AG09319 (cell line): ENCODE results near the gene PDE5A.

Source experiments
- DNase-seq: peaks from one replicate; pipeline ENCODE4 v3.0.0-alpha.2; 2010; ENCODE audit warnings: low read depth; ENCODE audit errors: extremely low read depth
- CTCF ChIP-seq: IDR thresholded peaks from 2 replicates; pipeline ENCODE4 v1.5.1; 2011; ENCODE audit warnings: low read depth, mild to moderate bottlenecking, inconsistent platforms, low read length, moderate library complexity

PDE5A gene

GRCh38 chr4:119508281-119508680 lies 120.3 kb downstream of the PDE5A start:
- TF ChIP-seq CTCF: no peak

GRCh38 chr4:119506806-119507205 lies 121.8 kb downstream of the PDE5A start:
- no peak for TF ChIP-seq CTCF
- no peak for DNase-seq

More at GRCh38 chr4:119508281-119508680, 120.3 kb downstream of the PDE5A start:
- DNase-seq: no peak

GRCh38 chr4:119504616-119505015 lies 124.0 kb downstream of the PDE5A start:
- TF ChIP-seq CTCF: no peak
- DNase-seq: no peak

GRCh38 chr4:119501740-119502139 lies 126.9 kb downstream of the PDE5A start:
- TF ChIP-seq CTCF: no peak
- DNase-seq: no peak

- TF ChIP-seq CTCF: no peak
Measured at GRCh38 chr4:119498527-119498926, 130.1 kb downstream of the PDE5A start.

GRCh38 chr4:119493886-119494285 lies 134.7 kb downstream of the PDE5A start:
- no peak for TF ChIP-seq CTCF
- no peak for DNase-seq

More at GRCh38 chr4:119498527-119498926, 130.1 kb downstream of the PDE5A start:
- DNase-seq: no peak

- no peak; the same call in 1 of the 2 replicates for TF ChIP-seq CTCF
- DNase-seq: no peak
Measured at GRCh38 chr4:119493419-119493818, 135.2 kb downstream of the PDE5A start.
